ENCODE measurements around the gene CAMK4. TPM values are rescaled to one million over a fixed set of nuclear protein-coding genes. Genes with fewer than 3 reads are reported as not detected.

The CAMK4 gene
- polyA plus RNA-seq, 1 donor (not counting 4 experiments of a cell fraction or from before 2014, with no cell fraction given): 0.45 TPM

GRCh38 chr5:111326551-111326950 lies 102.4 kb downstream of the CAMK4 start:
- DNase-seq (ENCODE audit: low read depth, low spot score): no peak
- no peak for TF ChIP-seq EZH2 (IDR thresholded peaks at IDR 0.05; ENCODE audit: low read length)
- TF ChIP-seq, protein P1, sequence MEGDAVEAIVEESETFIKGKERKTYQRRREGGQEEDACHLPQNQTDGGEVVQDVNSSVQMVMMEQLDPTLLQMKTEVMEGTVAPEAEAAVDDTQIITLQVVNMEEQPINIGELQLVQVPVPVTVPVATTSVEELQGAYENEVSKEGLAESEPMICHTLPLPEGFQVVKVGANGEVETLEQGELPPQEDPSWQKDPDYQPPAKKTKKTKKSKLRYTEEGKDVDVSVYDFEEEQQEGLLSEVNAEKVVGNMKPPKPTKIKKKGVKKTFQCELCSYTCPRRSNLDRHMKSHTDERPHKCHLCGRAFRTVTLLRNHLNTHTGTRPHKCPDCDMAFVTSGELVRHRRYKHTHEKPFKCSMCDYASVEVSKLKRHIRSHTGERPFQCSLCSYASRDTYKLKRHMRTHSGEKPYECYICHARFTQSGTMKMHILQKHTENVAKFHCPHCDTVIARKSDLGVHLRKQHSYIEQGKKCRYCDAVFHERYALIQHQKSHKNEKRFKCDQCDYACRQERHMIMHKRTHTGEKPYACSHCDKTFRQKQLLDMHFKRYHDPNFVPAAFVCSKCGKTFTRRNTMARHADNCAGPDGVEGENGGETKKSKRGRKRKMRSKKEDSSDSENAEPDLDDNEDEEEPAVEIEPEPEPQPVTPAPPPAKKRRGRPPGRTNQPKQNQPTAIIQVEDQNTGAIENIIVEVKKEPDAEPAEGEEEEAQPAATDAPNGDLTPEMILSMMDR (optimal IDR thresholded peaks at IDR 0.05 in 1 of 3, IDR thresholded peaks at IDR 0.05 in 1 of 3, conservative IDR thresholded peaks at IDR 0.05 in 1 of 3; ENCODE audit: extremely low read depth in 1 of 3, insufficient read depth in 2 of 3, low read length in 3 of 3): no peak
- Histone ChIP-seq H4K20me1 (ENCODE audit: control insufficient read depth, extremely low read depth, insufficient read depth, low read length) (no peaks in the 10 kb centered on the region), H3K9me1 (ENCODE audit: control insufficient read depth, extremely low read depth, insufficient read depth, low read length) (no peaks in the 10 kb centered on the region), H3K79me2 (ENCODE audit: control insufficient read depth, insufficient read depth, low read length) (no peaks in the 10 kb centered on the region), H3K4me3 (ENCODE audit: control insufficient read depth in 2 of 3, extremely low read depth in 1 of 3, insufficient read depth in 2 of 3, low read depth in 1 of 3, low read length in 3 of 3) (no peak overlapping the region), H3K36me3 (ENCODE audit: control insufficient read depth in 2 of 2, extremely low read depth in 1 of 2, insufficient read depth in 2 of 2, low read length in 2 of 2) (no peaks in the 10 kb centered on the region), H3K27ac (ENCODE audit: control insufficient read depth, insufficient read depth, low read length) (no peak overlapping the region), H3K4me1 (ENCODE audit: control insufficient read depth, extremely low read depth, insufficient read depth, low read length) (no peaks in the 10 kb centered on the region), H2AFZ (ENCODE audit: control insufficient read depth, low read length) (no peak overlapping the region), H3K9ac (ENCODE audit: control insufficient read depth, extremely low read depth, insufficient read depth, low read length) (no peak overlapping the region), H3K9me3 (ENCODE audit: control insufficient read depth, low read depth, low read length) (no peaks in the 10 kb centered on the region), H3K4me2 (ENCODE audit: control insufficient read depth, extremely low read depth, insufficient read depth, low read depth, low read length) (no peak overlapping the region), H3K27me3 (ENCODE audit: control insufficient read depth, extremely low read depth, insufficient read depth, low read length) (no peaks in the 10 kb centered on the region)
- no peak for FAIRE-seq
- dilution Hi-C loops (cut with MboI; ENCODE audit: extremely low pct_ligation_motif_present, low sequenced_read_pairs): no loop called here

DNA sequence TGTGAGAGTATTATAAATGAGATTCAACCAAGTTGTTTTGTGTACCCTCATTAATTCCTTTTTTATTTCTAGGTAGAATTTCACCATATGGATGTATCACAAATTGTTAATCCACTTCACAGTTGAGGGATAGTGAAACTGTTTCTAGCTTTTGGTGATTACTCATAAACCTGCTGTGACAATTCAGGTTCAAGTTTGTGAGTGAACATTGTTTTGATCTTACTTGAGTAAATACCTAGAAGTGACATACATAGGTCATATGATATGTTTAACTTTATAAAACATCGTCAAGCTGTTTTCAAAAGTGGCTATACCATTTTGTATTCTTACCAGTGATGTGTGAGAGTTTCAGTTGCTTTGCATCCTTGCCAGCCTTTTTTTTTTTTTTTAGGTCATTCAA lies 112.9 kb downstream of the CAMK4 start:
- Histone ChIP-seq H3K4me3 (ENCODE audit: control insufficient read depth in 2 of 3, extremely low read depth in 1 of 3, insufficient read depth in 2 of 3, low read depth in 1 of 3, low read length in 3 of 3) (no peak overlapping the region), H3K4me2 (ENCODE audit: control insufficient read depth, extremely low read depth, insufficient read depth, low read depth, low read length) (no peak overlapping the region), H3K79me2 (ENCODE audit: control insufficient read depth, insufficient read depth, low read length) (no peaks in the 10 kb centered on the region), H3K27ac (ENCODE audit: control insufficient read depth, insufficient read depth, low read length) (no peak overlapping the region), H3K9me1 (ENCODE audit: control insufficient read depth, extremely low read depth, insufficient read depth, low read length) (no peaks in the 10 kb centered on the region), H3K9ac (ENCODE audit: control insufficient read depth, extremely low read depth, insufficient read depth, low read length) (no peak overlapping the region), H2AFZ (ENCODE audit: control insufficient read depth, low read length) (no peak overlapping the region), H3K4me1 (ENCODE audit: control insufficient read depth, extremely low read depth, insufficient read depth, low read length) (no peaks in the 10 kb centered on the region), H4K20me1 (ENCODE audit: control insufficient read depth, extremely low read depth, insufficient read depth, low read length) (no peaks in the 10 kb centered on the region), H3K27me3 (ENCODE audit: control insufficient read depth, extremely low read depth, insufficient read depth, low read length) (no peaks in the 10 kb centered on the region), H3K36me3 (ENCODE audit: control insufficient read depth in 2 of 2, extremely low read depth in 1 of 2, insufficient read depth in 2 of 2, low read length in 2 of 2) (no peaks in the 10 kb centered on the region), H3K9me3 (ENCODE audit: control insufficient read depth, low read depth, low read length) (no peaks in the 10 kb centered on the region)
- dilution Hi-C loops (cut with MboI; ENCODE audit: extremely low pct_ligation_motif_present, low sequenced_read_pairs): no loop called here
- TF ChIP-seq EZH2 (IDR thresholded peaks at IDR 0.05; ENCODE audit: low read length): no peak
- TF ChIP-seq, protein P1 (optimal IDR thresholded peaks at IDR 0.05 in 1 of 3, IDR thresholded peaks at IDR 0.05 in 1 of 3, conservative IDR thresholded peaks at IDR 0.05 in 1 of 3; ENCODE audit: extremely low read depth in 1 of 3, insufficient read depth in 2 of 3, low read length in 3 of 3): no peak
- FAIRE-seq (no peak), DNase-seq (ENCODE audit: low read depth, low spot score) (no peak)

All from keratinocyte (primary cell).